HuH-7 (cell line): Measurements from ENCODE around the gene CNTN2.

Experiments
- DNase-seq: peaks from one replicate; pipeline ENCODE4 v3.0.0; 2011; ENCODE audit warnings: low spot score

CNTN2 gene

DNA sequence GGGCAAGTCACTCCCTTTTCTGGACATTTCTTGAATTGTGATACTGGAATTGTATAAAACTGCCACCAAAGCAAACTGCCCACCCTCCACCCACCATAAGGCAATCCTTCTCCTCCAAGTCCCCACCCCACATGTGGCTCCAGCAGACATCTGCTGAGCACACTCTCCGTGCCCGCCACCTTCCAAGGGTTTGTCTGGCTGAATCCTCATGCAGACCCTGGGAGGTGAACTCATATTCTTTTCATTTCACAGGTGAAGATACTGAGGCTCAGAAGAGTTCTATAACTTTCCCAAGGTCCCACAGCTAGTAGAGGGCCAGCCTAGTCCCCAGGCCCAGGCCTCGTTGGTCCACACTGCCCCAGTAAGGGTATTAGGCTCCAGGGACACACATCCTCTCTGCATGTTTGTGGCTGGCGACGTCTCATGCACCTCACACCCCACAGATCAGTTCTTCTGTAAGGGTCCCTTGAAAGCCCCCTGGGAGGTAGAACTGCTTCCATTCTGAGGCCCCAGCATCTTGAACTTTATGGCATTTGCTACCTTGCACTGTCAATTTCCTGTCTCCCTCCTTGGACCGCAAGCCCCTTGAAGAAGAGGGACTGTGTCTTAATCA lies 14.1 kb downstream of the CNTN2 start:
- no peak for DNase-seq

DNA sequence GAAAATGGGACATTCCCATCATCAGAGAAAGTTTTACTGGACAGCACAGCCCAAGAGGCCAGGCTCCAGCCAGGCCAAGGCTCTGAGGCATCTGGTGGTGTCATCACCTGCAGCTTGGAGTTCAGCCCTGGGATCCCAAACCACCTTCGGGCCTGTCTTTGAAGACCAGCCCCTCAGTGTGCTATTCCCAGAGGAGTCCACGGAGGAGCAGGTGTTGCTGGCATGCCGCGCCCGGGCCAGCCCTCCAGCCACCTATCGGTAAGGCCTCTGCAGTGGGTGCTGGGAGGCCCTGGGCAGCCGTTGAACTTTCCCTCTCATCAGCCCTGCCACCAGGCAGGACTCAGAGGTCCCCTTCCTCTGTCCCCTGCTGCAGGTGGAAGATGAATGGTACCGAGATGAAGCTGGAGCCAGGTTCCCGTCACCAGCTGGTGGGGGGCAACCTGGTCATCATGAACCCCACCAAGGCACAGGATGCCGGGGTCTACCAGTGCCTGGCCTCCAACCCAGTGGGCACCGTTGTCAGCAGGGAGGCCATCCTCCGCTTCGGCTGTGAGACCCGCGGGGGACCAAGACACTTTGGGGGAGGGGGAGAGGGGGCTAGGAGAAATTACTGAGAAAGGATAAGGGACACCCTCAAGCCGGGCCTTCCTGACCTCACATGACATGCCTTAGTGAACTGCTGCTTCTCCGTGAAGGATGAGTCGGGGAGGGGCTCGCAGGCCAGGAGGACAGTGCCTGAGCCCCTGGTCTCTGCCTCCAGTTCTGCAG lies 15.0 kb downstream of the CNTN2 start:
- no peak for DNase-seq

DNA sequence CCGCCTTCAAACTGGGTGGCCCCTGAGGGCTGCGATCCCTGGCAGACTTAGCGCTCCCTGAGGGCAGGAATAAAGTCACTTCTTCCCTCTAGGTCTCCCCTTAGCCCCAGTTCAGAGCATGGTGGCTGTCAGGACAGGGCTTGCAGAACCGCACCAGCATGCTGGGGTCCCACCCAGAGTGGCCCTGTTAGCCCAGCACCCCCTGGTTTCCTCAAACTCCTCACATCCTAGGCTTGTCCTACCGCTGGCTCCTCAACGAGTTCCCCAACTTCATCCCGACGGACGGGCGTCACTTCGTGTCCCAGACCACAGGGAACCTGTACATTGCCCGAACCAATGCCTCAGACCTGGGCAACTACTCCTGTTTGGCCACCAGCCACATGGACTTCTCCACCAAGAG lies 15.8 kb downstream of the CNTN2 start:
- DNase-seq = no peak

GRCh38 chr1:205059660-205060059 lies 16.6 kb downstream of the CNTN2 start:
- DNase-seq = no peak

DNA sequence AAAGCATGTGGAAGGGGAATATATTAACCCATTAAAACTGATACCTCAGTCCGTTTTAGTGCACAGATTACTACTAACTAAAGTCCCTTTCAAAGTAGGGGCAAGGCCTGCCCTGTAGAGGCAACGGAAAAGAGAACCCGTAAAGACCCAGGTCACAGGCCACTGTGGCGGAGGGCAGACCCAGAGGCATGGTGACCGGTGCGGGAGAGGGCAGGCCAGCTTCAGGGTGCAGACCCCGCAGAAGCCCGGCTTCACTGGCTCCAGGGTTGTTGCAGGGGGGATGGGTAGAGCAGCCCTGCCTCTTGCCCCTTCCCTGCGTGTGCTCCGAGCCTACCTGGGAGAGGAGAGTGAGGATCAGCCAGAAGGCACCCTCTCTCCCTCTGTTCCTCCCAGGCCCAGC lies 17.7 kb downstream of the CNTN2 start:
- no peak for DNase-seq

GRCh38 chr1:205061227-205061626 lies 18.2 kb downstream of the CNTN2 start:
- DNase-seq = no peak

DNA sequence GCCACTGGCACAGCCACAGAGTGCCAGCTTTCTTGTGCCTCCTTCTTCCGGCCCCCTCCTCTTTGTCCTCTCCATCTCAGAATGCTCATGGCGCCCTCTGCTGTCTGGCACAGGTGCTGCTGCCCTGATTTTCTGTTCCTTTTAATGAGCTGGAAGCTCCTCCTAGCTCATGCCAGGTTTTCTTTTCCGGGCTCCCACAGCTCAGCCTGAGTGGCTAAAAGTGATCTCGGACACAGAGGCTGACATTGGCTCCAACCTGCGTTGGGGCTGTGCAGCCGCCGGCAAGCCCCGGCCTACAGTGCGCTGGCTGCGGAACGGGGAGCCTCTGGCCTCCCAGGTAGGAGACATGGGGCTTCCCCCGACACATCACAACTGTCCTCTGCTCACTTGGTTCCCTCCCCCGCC lies 18.7 kb downstream of the CNTN2 start:
- DNase-seq = peak; percentile 82

- no peak for DNase-seq
Measured at GRCh38 chr1:205062319-205062718, 19.3 kb downstream of the CNTN2 start.

GRCh38 chr1:205062895-205063294 lies 19.9 kb downstream of the CNTN2 start:
- no peak for DNase-seq

DNA sequence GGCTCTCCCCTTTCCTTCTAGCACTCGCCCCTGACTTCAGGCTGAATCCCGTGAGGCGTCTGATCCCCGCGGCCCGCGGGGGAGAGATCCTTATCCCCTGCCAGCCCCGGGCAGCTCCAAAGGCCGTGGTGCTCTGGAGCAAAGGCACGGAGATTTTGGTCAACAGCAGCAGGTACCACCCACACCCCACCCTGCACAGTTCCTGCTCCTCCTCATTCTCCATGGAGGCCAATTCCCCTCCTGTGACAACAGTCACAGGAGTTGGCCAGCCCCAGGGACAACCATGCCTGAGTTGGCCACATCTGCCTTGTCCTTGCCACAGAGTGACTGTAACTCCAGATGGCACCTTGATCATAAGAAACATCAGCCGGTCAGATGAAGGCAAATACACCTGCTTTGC lies 21.3 kb downstream of the CNTN2 start:
- DNase-seq = no peak

DNA sequence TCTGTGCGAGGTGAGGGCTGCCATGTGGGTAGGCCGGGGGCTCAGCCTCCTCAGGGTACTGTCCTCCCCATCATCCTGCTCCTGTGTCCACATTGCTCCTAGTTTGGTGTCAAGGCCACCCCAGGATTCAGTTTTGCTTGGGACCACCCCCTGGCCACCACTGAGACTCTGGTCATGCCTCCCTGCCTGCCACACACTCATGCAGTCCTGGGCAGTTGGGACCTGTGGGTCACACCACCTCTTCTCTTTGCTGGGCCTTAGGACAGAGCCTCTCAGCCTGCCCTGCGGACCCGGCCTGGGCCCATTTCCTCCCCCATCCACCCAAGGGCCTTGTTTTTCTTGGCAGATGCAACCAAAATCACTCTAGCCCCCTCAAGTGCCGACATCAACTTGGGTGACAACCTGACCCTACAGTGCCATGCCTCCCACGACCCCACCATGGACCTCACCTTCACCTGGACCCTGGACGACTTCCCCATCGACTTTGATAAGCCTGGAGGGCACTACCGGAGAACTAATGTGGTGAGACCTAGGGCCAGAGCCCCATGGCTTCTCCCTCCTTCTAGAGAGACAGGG lies 21.8 kb downstream of the CNTN2 start:
- DNase-seq = no peak

DNA sequence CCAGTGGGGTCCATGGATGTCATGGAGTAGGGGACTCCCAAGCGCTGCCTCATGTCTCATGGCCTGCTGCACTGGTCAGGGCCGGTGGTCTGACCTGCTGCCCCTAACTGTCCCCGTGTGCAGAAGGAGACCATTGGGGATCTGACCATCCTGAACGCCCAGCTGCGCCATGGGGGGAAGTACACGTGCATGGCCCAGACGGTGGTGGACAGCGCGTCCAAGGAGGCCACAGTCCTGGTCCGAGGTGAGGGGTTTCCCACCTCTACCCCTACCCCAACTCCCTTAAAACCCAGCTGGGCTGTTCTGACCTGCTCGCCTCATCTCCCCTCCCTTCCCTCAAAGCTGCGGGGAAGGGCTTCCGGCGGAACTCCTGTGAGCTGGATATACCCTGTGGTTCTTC lies 22.7 kb downstream of the CNTN2 start:
- no peak for DNase-seq

GRCh38 chr1:205066141-205066818 lies 23.3 kb downstream of the CNTN2 start:
- no peak for DNase-seq

- DNase-seq = no peak
Measured at GRCh38 chr1:205067031-205067430, 24.0 kb downstream of the CNTN2 start.

- no peak for DNase-seq
Measured at GRCh38 chr1:205068001-205068400, 25.0 kb downstream of the CNTN2 start.

GRCh38 chr1:205068457-205069040 lies 25.5 kb downstream of the CNTN2 start:
- DNase-seq = no peak

GRCh38 chr1:205069371-205070125 lies 26.5 kb downstream of the CNTN2 start:
- DNase-seq = no peak

DNA sequence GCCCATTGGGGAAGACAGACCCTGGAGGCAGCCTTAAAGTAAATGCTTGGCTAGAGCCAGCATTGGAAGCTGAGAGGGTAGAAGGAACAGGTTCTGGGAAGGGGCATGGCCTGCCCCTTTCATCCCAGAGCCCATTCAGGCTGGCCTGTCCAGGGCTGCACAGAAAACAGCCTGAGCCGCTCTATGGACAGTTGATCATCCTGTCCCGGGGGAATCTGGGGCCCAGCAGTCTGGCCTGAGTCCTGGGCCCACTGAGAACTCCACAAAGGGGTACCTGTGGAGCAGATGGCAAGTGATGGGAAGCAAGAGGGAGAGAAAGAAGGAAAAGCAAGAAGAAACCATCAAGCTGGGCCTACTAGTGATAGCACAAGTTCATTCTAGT lies 28.0 kb downstream of the CNTN2 start:
- DNase-seq = no peak

DNA sequence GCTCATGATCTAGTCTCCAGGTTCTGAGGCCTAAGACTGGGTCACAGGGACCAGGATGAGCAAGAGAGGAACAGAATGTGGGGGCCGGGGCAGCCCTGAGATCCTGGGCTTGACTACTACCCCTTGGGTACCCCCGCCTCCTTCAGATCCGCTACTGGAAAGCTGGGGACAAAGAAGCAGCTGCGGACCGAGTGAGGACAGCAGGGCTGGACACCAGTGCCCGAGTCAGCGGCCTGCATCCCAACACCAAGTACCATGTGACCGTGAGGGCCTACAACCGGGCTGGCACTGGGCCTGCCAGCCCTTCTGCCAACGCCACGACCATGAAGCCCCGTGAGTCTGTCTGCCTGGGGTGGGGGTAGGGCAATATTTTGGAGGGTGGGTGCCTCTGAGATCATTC lies 28.8 kb downstream of the CNTN2 start:
- DNase-seq = no peak

DNA sequence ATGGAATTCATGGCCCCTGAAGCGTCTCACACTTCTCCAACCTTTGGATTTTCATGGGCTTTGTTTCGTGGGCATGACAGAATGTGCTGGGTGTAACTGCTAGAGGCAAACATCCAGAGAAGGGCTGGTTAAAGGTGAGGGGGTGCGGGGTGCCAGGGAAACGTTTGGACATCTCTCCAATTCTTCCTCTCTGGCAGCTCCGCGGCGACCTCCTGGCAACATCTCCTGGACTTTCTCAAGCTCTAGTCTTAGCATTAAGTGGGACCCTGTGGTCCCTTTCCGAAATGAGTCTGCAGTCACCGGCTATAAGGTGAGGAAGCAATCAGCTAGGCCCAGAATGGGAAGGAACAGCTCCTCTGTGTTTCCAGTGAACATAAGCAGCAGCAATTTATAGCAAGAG lies 29.3 kb downstream of the CNTN2 start:
- no peak for DNase-seq

DNA sequence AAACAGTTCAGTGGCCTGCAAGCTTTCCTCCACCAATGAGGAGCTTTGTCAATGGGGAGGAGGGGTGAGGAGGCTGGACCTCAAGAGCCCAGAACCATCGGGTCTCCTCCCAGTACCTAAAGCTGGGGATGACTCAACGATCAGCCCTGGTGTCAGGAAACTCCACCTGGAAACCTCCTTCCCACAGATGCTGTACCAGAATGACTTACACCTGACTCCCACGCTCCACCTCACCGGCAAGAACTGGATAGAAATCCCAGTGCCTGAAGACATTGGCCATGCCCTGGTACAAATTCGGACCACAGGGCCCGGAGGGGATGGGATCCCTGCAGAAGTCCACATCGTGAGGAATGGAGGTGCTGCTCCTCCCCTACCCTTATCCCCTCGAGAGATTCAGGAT lies 29.9 kb downstream of the CNTN2 start:
- DNase-seq = no peak

DNA sequence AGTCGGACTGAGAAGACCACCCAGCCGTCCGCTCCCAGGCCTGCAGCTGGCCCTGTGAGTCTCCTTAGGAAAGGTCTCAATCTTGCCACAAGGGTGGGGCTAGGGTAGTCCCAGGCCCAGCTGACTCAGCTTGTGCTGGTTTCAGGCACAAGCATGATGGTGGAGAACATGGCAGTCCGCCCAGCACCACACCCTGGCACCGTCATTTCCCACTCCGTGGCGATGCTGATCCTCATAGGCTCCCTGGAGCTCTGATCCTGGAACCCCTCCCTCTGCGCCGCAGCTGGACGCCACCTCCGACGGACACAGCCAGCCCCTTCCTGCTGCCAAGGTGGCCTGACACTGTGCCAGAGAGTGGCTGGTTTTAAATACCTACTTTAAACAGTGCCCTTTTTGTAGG lies 30.5 kb downstream of the CNTN2 start:
- no peak for DNase-seq
